Measurements from ENCODE around the gene CHRNA1. TPM values are rescaled to one million over a fixed set of nuclear protein-coding genes. Genes with fewer than 3 reads are reported as not detected.

CHRNA1 gene
- total RNA-seq, 1 experiment from 2014 or later, result not detected

DNA sequence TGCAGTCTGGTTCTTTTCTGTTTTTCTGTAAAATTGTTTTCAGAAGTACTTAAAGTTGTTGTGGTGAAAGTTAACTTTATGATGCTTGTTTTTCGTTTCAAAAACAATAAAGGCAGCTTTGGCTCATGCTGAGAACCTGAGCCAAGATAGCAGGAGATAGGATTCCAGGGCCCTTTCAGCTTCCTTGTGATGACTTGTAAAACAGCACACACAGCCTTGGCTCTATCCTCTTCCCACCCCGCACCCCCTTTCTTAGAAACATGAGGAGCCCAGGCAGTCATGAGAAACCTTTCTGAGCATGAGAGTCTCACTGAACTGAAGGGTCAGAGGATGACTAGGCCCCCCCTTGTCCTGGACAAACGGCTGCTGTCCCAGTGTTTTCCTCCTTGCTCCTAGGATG, 12.4 kb upstream of the CHRNA1 start:
- ChIA-PET POLR2A (no interaction called here), CTCF (interaction anchor here (2.1 kb wide), 1 partner anchor 28 kb away, joined by 5 read pairs; no protein-coding TSS in a partner anchor)
- no peak for DNase-seq
- Histone ChIP-seq H3K9me3 (no peaks in the 10 kb centered on the region), H3K4me3 (ENCODE audit: low read depth, low read length) (no peak overlapping the region), H3K36me3 (ENCODE audit: control insufficient read depth, insufficient read depth, low read length) (no peaks in the 10 kb centered on the region), H3K27me3 (replicated peaks; ENCODE audit: control insufficient read depth, insufficient read depth, low read length) (no peaks in the 10 kb centered on the region), H3K4me1 (peaks cover 1% of the 10 kb centered on the region; the same call in 1 of the 2 replicates)
- TF ChIP-seq, protein P1, sequence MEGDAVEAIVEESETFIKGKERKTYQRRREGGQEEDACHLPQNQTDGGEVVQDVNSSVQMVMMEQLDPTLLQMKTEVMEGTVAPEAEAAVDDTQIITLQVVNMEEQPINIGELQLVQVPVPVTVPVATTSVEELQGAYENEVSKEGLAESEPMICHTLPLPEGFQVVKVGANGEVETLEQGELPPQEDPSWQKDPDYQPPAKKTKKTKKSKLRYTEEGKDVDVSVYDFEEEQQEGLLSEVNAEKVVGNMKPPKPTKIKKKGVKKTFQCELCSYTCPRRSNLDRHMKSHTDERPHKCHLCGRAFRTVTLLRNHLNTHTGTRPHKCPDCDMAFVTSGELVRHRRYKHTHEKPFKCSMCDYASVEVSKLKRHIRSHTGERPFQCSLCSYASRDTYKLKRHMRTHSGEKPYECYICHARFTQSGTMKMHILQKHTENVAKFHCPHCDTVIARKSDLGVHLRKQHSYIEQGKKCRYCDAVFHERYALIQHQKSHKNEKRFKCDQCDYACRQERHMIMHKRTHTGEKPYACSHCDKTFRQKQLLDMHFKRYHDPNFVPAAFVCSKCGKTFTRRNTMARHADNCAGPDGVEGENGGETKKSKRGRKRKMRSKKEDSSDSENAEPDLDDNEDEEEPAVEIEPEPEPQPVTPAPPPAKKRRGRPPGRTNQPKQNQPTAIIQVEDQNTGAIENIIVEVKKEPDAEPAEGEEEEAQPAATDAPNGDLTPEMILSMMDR (IDR thresholded peaks at IDR 0.05; ENCODE audit: insufficient read depth in 1 of 2, low read depth in 1 of 2, low read length in 1 of 2, severe bottlenecking in 1 of 2, unreplicated experiment in 1 of 2), result no peak
- Mint-ChIP-seq H3K27ac (ENCODE audit: unreplicated experiment) (no peak overlapping the region), H3K27me3 (ENCODE audit: insufficient read depth, unreplicated experiment) (peaks cover 4% of the 10 kb centered on the region), H3K36me3 (ENCODE audit: insufficient read depth, unreplicated experiment) (no peaks in the 10 kb centered on the region), H3K9me3 (ENCODE audit: unreplicated experiment) (no peaks in the 10 kb centered on the region), H3K4me3 (ENCODE audit: unreplicated experiment) (no peak overlapping the region), H3K4me1 (ENCODE audit: low read depth, unreplicated experiment) (no peaks in the 10 kb centered on the region)
- intact Hi-C loops (cut with micrococcal nuclease; ENCODE audit: unreplicated experiment), result loop anchor here (10.0 kb wide), 1 partner anchor 108 kb away; no protein-coding TSS in a partner anchor
- BruUV-seq (replicated peaks), result no TSS peak

DNA sequence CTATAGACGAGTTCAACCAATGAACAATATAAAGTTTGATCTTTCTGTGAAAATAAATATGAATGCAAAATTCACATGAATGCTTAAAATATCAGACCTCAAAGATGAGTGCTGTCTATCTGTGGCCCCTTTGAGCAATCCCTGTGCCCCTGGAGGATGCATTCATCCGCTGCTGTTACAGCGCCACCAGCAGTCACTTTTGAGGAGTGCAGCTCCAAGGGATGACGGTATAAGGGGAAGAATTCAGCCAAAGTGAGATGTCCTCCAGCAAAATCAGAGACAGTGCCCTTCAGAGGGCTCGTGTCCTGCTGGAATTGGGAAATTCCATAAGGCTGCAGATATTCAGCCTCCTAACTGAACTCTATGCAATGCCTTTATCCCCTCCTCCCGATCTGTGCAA, 12.0 kb upstream of the CHRNA1 start:
- no peaks in the 10 kb centered on the region for H3K9me3 Mint-ChIP-seq (ENCODE audit: unreplicated experiment)
- H3K4me1 ChIP-seq, result peaks cover 5% of the 10 kb centered on the region; the same call in 1 of the 2 replicates
- H3K9me3 ChIP-seq, result no peaks in the 10 kb centered on the region
- H3K27ac Mint-ChIP-seq (ENCODE audit: unreplicated experiment), result no peak overlapping the region
- no TSS peak for BruUV-seq (replicated peaks)
- CTCF ChIA-PET, result interaction anchor here (0.5 to 2.1 kb wide), 2 partner anchors 27 to 208 kb away, joined by 4 to 5 read pairs; no protein-coding TSS in a partner anchor
- H3K4me1 Mint-ChIP-seq (ENCODE audit: low read depth, unreplicated experiment), result no peaks in the 10 kb centered on the region
- POLR2A ChIA-PET, result no interaction called here
- TF ChIP-seq, protein P1 (IDR thresholded peaks at IDR 0.05; ENCODE audit: insufficient read depth in 1 of 2, low read depth in 1 of 2, low read length in 1 of 2, severe bottlenecking in 1 of 2, unreplicated experiment in 1 of 2), result peak in 1 of 2 experiments; percentile 16
- intact Hi-C loops (cut with micrococcal nuclease; ENCODE audit: unreplicated experiment), result loop anchor here (10.0 kb wide), 1 partner anchor 109 kb away; no protein-coding TSS in a partner anchor
- no peak for DNase-seq
- H3K4me3 ChIP-seq (ENCODE audit: low read depth, low read length), result no peak overlapping the region
- no peak overlapping the region for H3K4me3 Mint-ChIP-seq (ENCODE audit: unreplicated experiment)
- no peaks in the 10 kb centered on the region for H3K36me3 ChIP-seq (ENCODE audit: control insufficient read depth, insufficient read depth, low read length)
- H3K27me3 Mint-ChIP-seq (ENCODE audit: insufficient read depth, unreplicated experiment), result peaks cover 4% of the 10 kb centered on the region
- H3K36me3 Mint-ChIP-seq (ENCODE audit: insufficient read depth, unreplicated experiment), result no peaks in the 10 kb centered on the region
- H3K27me3 ChIP-seq (replicated peaks; ENCODE audit: control insufficient read depth, insufficient read depth, low read length), result no peaks in the 10 kb centered on the region

DNA sequence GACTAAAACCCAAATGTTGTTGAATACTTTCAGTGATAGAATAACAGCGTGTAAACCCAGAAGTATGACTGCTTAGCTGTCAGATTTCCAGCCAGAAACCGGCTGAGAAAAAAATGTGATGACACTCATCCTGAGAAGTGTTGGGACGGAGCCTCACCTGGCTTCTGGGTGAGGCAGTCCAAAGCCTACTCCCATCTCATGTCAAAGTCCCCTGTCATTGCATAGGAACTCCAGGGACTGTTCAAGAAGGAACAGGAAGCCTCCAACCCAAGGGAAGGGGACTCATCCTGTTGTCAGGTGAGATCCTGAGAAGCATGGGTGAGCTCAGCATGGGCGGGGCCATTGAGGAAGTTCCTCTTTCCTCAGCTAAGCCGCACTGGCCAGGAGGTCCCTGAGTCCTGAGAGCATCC, 11.3 kb upstream of the CHRNA1 start:
- Mint-ChIP-seq H3K27me3 (ENCODE audit: insufficient read depth, unreplicated experiment) (peaks cover 4% of the 10 kb centered on the region), H3K4me1 (ENCODE audit: low read depth, unreplicated experiment) (no peaks in the 10 kb centered on the region), H3K9me3 (ENCODE audit: unreplicated experiment) (no peaks in the 10 kb centered on the region), H3K4me3 (ENCODE audit: unreplicated experiment) (no peak overlapping the region), H3K27ac (ENCODE audit: unreplicated experiment) (no peak overlapping the region), H3K36me3 (ENCODE audit: insufficient read depth, unreplicated experiment) (no peaks in the 10 kb centered on the region)
- no TSS peak for BruUV-seq (replicated peaks)
- TF ChIP-seq, protein P1 (IDR thresholded peaks at IDR 0.05; ENCODE audit: insufficient read depth in 1 of 2, low read depth in 1 of 2, low read length in 1 of 2, severe bottlenecking in 1 of 2, unreplicated experiment in 1 of 2), result no peak
- Histone ChIP-seq H3K4me1 (peaks cover 5% of the 10 kb centered on the region; the same call in 1 of the 2 replicates), H3K27me3 (replicated peaks; ENCODE audit: control insufficient read depth, insufficient read depth, low read length) (no peaks in the 10 kb centered on the region), H3K4me3 (ENCODE audit: low read depth, low read length) (no peak overlapping the region), H3K9me3 (no peaks in the 10 kb centered on the region), H3K36me3 (ENCODE audit: control insufficient read depth, insufficient read depth, low read length) (no peaks in the 10 kb centered on the region)
- intact Hi-C loops (cut with micrococcal nuclease; ENCODE audit: unreplicated experiment), result loop anchor here (10.0 kb wide), 1 partner anchor 109 kb away; no protein-coding TSS in a partner anchor
- no peak for DNase-seq
- ChIA-PET CTCF (interaction anchor here (0.5 to 2.1 kb wide), 2 partner anchors 27 to 208 kb away, joined by 4 to 5 read pairs; no protein-coding TSS in a partner anchor), POLR2A (no interaction called here)
